ENCODE measurements around the gene CRISP1.
"Not testable (repeated sequence)": the region's sequence is repeated elsewhere in the genome, so short reads cannot be mapped to it uniquely, and the experiment has no call there.

The CRISP1 gene, protein sequence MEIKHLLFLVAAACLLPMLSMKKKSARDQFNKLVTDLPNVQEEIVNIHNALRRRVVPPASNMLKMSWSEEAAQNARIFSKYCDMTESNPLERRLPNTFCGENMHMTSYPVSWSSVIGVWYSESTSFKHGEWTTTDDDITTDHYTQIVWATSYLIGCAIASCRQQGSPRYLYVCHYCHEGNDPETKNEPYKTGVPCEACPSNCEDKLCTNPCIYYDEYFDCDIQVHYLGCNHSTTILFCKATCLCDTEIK

DNA sequence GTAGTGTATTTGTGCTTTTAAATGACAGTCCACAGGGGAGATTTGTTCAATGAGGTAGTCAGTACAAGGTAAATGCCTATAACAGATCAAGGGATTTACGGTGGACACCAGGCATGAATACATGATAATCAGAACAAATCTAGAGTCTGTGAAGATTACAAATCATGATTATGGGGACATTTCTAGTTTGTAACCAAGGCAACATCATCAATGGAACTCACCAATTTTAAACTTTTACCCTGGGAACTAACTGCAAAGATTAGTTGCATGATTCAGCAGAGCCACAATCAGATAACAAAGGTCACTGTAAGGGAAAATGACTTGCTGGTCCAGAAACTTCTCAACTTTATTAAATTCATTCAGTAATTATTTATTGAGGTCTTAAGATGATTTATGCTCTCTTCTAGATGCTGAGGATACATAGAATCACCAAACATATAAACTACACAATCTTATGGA is at the start of gene CRISP1:
TSS of gene CRISP1 (minus strand) at position 51 of the 459 bp plus-strand sequence. CDS start 9,135 bp downstream, outside the sequence.
- DNase-seq, result no peak

GRCh38 chr6:49915035-49915434 is 48.7 kb upstream of the CRISP1 start:
- DNase-seq, result peak; percentile 8 to 44 (median 37)

DNA sequence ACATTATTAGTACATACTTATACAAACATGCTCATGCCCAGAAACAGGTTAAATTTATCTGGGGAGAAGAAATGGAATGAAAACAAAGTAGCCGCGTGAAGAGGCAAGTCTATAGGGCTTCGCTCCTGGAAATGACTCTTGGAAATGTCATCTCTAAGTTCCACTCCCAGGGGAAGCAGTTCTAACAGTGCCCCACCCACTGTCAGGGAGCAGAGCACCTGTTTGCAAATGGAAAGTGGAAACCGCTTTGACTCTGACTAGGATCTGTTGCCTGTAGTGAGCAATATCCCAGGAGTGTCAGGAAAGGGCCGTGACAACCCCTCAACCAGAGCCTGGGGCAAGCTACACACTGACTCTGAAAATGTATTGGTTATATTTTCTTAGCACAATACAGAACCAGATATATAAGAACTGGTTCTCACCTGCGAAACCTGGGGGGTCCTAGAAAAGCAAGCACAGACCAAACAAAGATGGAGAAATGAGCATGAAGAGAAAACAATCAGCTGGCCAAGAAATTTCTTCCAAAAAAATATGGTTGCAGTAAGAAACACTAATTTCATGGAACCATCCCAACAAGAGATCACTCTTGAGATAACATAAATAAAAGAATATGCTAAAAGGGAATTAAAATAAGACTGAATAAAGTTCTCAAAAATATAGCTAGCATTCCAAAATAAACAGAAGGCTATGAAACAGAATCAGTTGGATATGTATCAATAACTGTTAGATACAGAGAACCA is 47.5 kb upstream of the CRISP1 start:
- DNase-seq, result peak; percentile 24 to 97 (median 73)

DNA sequence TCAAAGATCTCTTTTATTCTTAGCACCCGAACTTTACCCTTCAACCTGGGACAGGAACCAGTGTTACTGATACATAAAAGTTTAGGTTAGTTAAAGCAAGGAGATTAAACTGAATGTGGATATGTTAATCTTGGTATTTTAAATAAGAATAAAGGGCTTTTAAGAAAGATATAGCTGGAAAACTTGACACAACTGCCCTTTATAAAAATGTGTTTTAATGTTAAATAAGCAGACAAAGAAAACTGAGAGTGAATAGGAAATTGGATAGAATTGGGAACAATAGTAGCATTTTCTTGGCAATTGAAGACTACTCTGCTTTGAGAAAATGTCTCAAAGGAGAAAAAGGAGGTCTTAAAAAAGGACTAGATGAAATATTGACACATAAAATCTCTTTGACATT is 45.9 kb upstream of the CRISP1 start:
- no peak for DNase-seq

GRCh38 chr6:49911252-49911651 is 44.9 kb upstream of the CRISP1 start:
- no peak for DNase-seq

GRCh38 chr6:49909563-49909962 is 43.2 kb upstream of the CRISP1 start:
- peak in 2 of 3 experiments; percentile 7 to 20 for DNase-seq

DNA sequence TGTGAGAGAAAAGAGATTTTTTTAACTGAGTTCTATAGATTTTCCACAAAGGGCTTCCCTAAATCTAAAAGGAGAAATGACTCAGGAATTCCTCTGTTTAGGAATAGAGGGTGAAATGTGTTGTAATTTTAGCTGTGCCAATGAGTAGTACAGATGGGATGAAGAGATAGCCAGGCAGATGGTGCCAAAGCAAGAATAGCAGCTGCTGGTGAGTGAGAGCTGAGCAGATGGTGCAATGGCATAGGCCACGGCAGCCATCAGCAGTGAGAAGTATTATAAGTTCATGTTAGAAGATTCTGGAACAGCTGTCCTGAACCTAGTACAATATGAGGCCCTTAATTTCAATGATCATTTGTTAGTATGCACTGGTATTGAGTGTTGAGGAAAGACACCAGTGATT is 40.2 kb upstream of the CRISP1 start:
- no peak for DNase-seq

GRCh38 chr6:49905296-49905695 is 39.0 kb upstream of the CRISP1 start:
- DNase-seq, result no peak

- no peak for DNase-seq
These were observed 36.5 kb upstream of the CRISP1 start for GRCh38 chr6:49902856-49903255.

- DNase-seq, result no peak
These were observed 32.7 kb upstream of the CRISP1 start for GRCh38 chr6:49898904-49899566.

DNA sequence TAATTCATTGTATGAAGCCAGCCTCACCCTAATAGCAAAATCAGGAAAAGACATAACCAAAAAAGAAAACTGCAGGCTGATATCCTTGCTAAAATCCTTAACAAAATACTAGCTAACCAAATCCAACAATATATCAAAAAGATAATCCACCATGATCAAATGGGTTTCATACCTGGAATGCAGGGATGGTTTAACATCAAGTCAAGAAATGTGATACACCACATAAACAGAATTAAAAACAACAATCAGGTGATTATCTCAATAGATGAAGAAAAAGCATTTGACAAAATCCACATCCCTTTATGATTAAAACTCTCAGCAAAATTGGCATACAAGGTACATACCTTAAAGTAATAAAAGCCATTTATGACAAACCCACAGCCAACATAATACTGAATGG is 29.2 kb upstream of the CRISP1 start:
- not testable (repeated sequence) for DNase-seq

GRCh38 chr6:49892280-49892679 is 25.9 kb upstream of the CRISP1 start:
- peak in 1 of 3 experiments; percentile 4 for DNase-seq

DNA sequence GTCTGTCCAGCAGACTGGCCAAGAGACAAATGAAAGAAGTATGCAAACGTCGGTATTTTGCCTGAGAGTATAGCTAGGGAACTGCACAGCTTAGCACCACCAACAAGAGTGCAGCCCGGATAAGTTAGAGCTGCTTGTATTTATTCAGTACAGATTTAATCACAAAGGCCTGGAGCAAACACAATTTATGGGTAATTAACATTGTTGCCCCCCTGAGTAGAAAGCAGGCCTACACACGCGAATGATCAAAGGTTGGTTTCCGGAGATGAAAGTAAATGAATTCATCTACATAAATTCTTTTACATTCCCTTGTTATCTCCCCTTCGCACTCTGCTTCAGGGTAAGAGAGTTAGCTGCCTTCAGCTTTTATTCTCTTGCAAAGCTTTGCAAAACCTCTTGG is 24.7 kb upstream of the CRISP1 start:
- peak in 1 of 3 experiments; percentile 2 for DNase-seq

DNA sequence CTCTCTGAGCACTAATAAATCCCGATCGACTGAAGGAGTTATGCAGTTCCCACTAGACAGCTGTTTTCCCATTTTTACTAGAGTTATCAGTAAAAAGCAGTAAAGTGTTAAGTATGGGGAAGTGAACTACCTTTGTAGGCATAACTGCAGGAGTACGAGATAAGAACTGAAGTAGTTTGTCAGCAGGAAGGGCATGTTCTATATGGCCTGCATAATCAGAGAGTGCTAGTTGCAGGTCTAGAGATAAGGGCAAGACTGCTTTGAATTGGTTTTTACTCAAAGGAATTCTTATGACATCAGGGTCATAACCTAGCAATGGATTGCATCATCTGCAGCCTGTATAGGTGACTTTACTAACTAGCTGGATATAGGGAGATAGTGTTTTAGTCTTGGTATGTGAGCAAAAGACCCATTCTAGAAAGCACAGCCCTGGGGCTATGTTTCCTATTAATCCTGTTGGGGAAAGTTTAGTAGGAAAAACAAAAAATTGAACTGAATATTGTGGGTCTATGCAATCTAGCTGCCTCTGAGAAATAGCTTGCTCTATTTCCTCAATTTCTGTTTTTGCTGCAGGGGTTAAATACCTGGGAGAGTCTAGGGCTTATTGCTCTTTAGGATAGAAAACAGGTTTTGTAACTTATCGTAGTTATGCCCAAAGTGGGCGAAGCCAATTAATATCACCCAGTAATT is 22.6 kb upstream of the CRISP1 start:
- no peak for DNase-seq

GRCh38 chr6:49868951-49869529 is 2.7 kb upstream of the CRISP1 start:
- DNase-seq, result no peak

DNA sequence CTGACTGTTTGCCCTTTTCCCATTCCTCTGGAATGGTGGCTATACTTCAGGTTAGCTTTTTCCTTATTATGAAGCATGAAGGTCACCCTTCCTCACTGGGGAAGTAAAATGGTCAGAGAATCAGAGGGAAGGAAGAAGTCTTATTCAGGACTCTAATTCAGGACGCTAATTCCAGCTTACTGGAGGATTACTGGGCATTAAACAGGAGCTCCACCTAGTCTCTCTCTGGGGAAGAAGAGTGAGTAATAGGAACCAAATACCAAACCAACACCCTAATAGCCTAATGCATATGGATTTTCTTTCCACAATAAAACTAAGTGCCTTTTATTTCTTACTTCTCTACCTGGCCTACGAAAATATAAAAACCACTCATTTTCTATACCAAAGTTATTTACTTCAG is 10.1 kb downstream of the CRISP1 start:
- DNase-seq, result no peak

GRCh38 chr6:49855221-49855620 is 11.1 kb downstream of the CRISP1 start:
- no peak for DNase-seq

DNA sequence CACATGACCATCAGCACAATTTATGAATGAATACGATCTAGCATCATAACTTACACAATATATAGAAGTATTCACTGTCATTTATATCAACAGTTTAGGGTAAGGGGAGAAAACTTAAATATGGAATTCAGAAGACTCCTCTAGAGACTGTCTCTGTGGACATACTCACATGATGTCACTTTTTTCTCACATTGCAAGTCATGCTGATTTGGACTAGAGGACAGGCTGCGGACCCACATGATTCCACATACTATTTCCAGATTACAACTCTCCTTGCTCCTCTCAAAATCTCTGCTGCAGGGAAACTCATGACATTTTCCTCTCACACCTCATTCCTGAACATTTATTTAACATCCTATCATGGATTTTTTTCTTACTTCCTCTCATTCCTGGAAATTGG is 13.4 kb downstream of the CRISP1 start:
- no peak for DNase-seq

- peak; percentile 36 to 78 (median 72) for DNase-seq
These were observed 17.0 kb downstream of the CRISP1 start for GRCh38 chr6:49849213-49849907.

GRCh38 chr6:49847673-49848072 is 18.7 kb downstream of the CRISP1 start:
- DNase-seq, result peak in 1 of 3 experiments; percentile 32

GRCh38 chr6:49847014-49847413 is 19.3 kb downstream of the CRISP1 start:
- DNase-seq, result no peak

DNA sequence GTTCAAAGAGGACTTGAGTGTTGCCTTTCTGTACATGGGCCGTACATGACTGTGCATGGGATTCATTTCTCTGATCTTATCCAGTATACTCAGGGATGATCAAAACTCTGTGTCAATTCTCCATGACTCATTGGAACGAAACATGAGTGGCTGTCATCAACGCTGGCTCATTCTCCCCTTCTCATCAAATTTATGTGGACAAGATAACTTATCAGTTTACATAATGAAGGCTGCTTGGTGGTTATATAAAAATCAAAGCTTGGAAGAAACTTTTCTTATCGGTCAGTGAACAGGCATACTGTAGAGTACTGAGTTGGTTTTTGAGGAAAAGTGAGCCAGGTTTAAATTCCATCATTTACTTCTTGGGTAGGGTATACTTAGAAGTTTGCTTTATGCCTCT is 24.9 kb downstream of the CRISP1 start:
- no peak for DNase-seq
